ENCODE results near the gene NAPG. TPM values are rescaled to one million over a fixed set of nuclear protein-coding genes. Genes with fewer than 3 reads are reported as not detected.
"Not testable (repeated sequence)": the region's sequence is repeated elsewhere in the genome, so short reads cannot be mapped to it uniquely, and the experiment has no call there.

Gene NAPG
- total and polyA plus RNA-seq, 10 donors: 8.9 to 44.8 (median 31.4) TPM

GRCh38 chr18:10499230-10499629 is 26.6 kb upstream of the NAPG start:
- intact Hi-C loops (cut with DNase I; ENCODE audit: low total_unique reads): no loop called here
- no peak for TF ChIP-seq POLR2A (IDR thresholded peaks at IDR 0.05)
- no peak for TF ChIP-seq POLR2AphosphoS5 (IDR thresholded peaks at IDR 0.05)
- no peak for TF ChIP-seq CTCF (IDR thresholded peaks at IDR 0.05 in 8 of 11, conservative IDR thresholded peaks at IDR 0.05 in 3 of 11)
- H3K4me1 ChIP-seq: peaks cover 0 to 7% (median 0%) of the 10 kb centered on the region in 6 donors
- no peaks in the 10 kb centered on the region for H3K36me3 ChIP-seq
- H3K9me3 ChIP-seq: peaks cover 0 to under 1% (median 0%) of the 10 kb centered on the region in 8 donors
- WGBS, 5 donors: 22 to 46% (median 39%) methylated on average over 6 of the region's 6 CpGs
- no peak overlapping the region for H3K4me3 ChIP-seq
- no peak overlapping the region for H3K27ac ChIP-seq
- no peaks in the 10 kb centered on the region for H3K27me3 ChIP-seq (replicated peaks in 1 of 7)
- no peak for DNase-seq

GRCh38 chr18:10500038-10500437 is 25.8 kb upstream of the NAPG start:
- Histone ChIP-seq H3K9me3 (peaks cover 0 to 8% (median 4%) of the 10 kb centered on the region in 8 donors), H3K27ac (no peak overlapping the region), H3K27me3 (replicated peaks in 1 of 7) (no peaks in the 10 kb centered on the region), H3K4me3 (no peak overlapping the region), H3K36me3 (no peaks in the 10 kb centered on the region), H3K4me1 (peaks cover 0 to 7% (median 0%) of the 10 kb centered on the region in 6 donors)
- no peak for TF ChIP-seq POLR2AphosphoS5 (IDR thresholded peaks at IDR 0.05)
- TF ChIP-seq POLR2A (IDR thresholded peaks at IDR 0.05): no peak
- TF ChIP-seq CTCF (IDR thresholded peaks at IDR 0.05 in 8 of 11, conservative IDR thresholded peaks at IDR 0.05 in 3 of 11): no peak
- intact Hi-C loops (cut with DNase I; ENCODE audit: low total_unique reads): no loop called here
- 44 to 84% (median 64%) methylated on average over 2 of the region's 2 CpGs for WGBS, 5 donors
- DNase-seq: no peak

- Histone ChIP-seq H3K27me3 (replicated peaks in 1 of 7) (no peaks in the 10 kb centered on the region), H3K27ac (no peak overlapping the region), H3K9me3 (peaks cover 6 to 53% (median 26%) of the 10 kb centered on the region in 8 donors), H3K36me3 (no peaks in the 10 kb centered on the region), H3K4me1 (no peaks in the 10 kb centered on the region), H3K4me3 (no peak overlapping the region)
- DNase-seq: no peak
- WGBS, 5 donors: 76 to 89% (median 88%) methylated on average over 1 of the region's 1 CpG
- intact Hi-C loops (cut with DNase I; ENCODE audit: low total_unique reads): no loop called here
- TF ChIP-seq CTCF (IDR thresholded peaks at IDR 0.05 in 8 of 11, conservative IDR thresholded peaks at IDR 0.05 in 3 of 11): no peak
- TF ChIP-seq POLR2A (IDR thresholded peaks at IDR 0.05): no peak
- no peak for TF ChIP-seq POLR2AphosphoS5 (IDR thresholded peaks at IDR 0.05)
Measured at GRCh38 chr18:10504723-10505122, 21.1 kb upstream of the NAPG start.

GRCh38 chr18:10505892-10506291 is 19.9 kb upstream of the NAPG start:
- H3K36me3 ChIP-seq; H3K27me3 ChIP-seq (replicated peaks in 1 of 7); H3K27ac ChIP-seq; H3K4me1 ChIP-seq; DNase-seq; intact Hi-C loops (cut with DNase I; ENCODE audit: low total_unique reads); H3K4me3 ChIP-seq: not testable (repeated sequence)
- WGBS, 5 donors: 83 to 95% (median 93%) methylated on average over 15 to 19 of the region's 19 CpGs
- peaks cover 6 to 53% (median 26%) of the 10 kb centered on the region in 8 donors for H3K9me3 ChIP-seq

- Histone ChIP-seq H3K27ac (no peak overlapping the region), H3K4me1 (no peaks in the 10 kb centered on the region), H3K27me3 (replicated peaks in 1 of 7) (no peaks in the 10 kb centered on the region), H3K4me3 (no peak overlapping the region), H3K36me3 (no peaks in the 10 kb centered on the region), H3K9me3 (peaks cover 6 to 53% (median 26%) of the 10 kb centered on the region in 8 donors)
- DNase-seq: no peak
- intact Hi-C loops (cut with DNase I; ENCODE audit: low total_unique reads): no loop called here
- TF ChIP-seq POLR2A (IDR thresholded peaks at IDR 0.05): no peak
- TF ChIP-seq POLR2AphosphoS5 (IDR thresholded peaks at IDR 0.05): no peak
- no peak for TF ChIP-seq CTCF (IDR thresholded peaks at IDR 0.05 in 8 of 11, conservative IDR thresholded peaks at IDR 0.05 in 3 of 11)
Measured at GRCh38 chr18:10508591-10508990, 17.2 kb upstream of the NAPG start.

Measured in spleen (tissue), 11 donors.